NCI-H1105 treated with DMSO at 0.1 percent for 48 hours (cell line): Measurements from ENCODE around the gene CREB3L2.
"Not testable (repeated sequence)": the region's sequence is repeated elsewhere in the genome, so short reads cannot be mapped to it uniquely, and the experiment has no call there.

ENCODE experiments used
- DNase-seq: peaks from one replicate; lab custom pipeline; 2025; lab: John Stamatoyannopoulos, UW

Gene CREB3L2

GRCh38 chr7:137835486-137836112 is 166.3 kb downstream of the CREB3L2 start:
- DNase-seq, result no peak

GRCh38 chr7:137834552-137834951 is 167.3 kb downstream of the CREB3L2 start:
- DNase-seq, result no peak

- DNase-seq, result not testable (repeated sequence)
Observed at GRCh38 chr7:137832990-137833389, 168.9 kb downstream of the CREB3L2 start.

GRCh38 chr7:137832382-137832781 is 169.5 kb downstream of the CREB3L2 start:
- no peak for DNase-seq

GRCh38 chr7:137831555-137831954 is 170.3 kb downstream of the CREB3L2 start:
- DNase-seq, result not testable (repeated sequence)

GRCh38 chr7:137829337-137829992 is 172.4 kb downstream of the CREB3L2 start:
- DNase-seq, result no peak

- DNase-seq, result no peak
Observed at GRCh38 chr7:137828456-137828855, 173.4 kb downstream of the CREB3L2 start.

- DNase-seq, result no peak
Observed at GRCh38 chr7:137825489-137825888, 176.4 kb downstream of the CREB3L2 start.
